ENCODE results near the gene CLPTM1L. TPM values are rescaled to one million over a fixed set of nuclear protein-coding genes. Genes with fewer than 3 reads are reported as not detected.
"Not testable (repeated sequence)": the region's sequence is repeated elsewhere in the genome, so short reads cannot be mapped to it uniquely, and the experiment has no call there.

Gene CLPTM1L
- total RNA-seq, 1 donor from 2014 or later = 357 TPM

DNA sequence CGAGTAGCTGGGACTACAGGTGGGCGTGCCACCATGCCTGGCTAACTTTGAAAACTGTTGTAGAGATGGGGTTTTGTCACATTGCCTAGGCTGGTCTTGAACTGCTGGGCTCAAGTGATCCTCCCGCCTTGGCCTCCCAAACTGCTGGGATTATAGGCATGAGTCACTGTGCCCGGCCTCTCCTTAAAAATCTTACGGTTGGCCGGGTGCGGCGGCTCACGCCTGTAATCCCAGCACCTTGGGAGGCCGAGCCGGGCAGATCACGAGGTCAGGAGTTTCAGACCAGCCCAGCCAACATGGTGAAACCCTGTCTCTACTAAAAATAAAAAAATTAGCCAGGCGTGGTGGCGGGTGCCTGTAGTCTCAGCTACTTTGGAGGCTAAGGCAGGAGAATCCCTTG, 2.2 kb downstream of the CLPTM1L start:
- not testable (repeated sequence) for DNase-seq (ENCODE audit: low read depth in 2 of 2)

DNA sequence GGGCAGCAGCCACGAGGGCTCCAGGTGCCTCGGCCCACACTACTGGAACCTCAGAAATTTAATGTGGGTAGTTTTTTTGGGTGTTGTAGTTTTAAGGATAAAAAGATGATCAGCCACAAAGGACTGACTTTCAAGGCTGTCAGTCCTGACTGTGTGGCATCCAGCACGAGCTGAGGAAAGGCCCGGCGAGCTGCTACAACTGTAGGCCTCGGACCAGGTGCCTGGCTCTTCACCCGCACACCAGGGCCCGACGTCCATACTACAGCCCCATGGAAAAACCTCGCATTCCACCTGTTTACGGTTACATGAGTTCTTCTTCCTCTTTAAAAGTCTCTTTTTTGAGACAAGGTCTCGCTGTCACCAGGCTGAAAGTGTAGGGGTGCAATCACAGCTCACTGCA, 2.6 kb downstream of the CLPTM1L start:
- no peak for DNase-seq (ENCODE audit: low read depth in 2 of 2)

- DNase-seq (ENCODE audit: low read depth in 2 of 2) = no peak
These were observed 3.0 kb downstream of the CLPTM1L start for GRCh38 chr5:1341863-1342262.

- not testable (repeated sequence) for DNase-seq (ENCODE audit: low read depth in 2 of 2)
These were observed 5.1 kb downstream of the CLPTM1L start for GRCh38 chr5:1339818-1340210.

- DNase-seq (ENCODE audit: low read depth in 2 of 2) = not testable (repeated sequence)
These were observed 5.6 kb downstream of the CLPTM1L start for GRCh38 chr5:1339139-1339817.

DNA sequence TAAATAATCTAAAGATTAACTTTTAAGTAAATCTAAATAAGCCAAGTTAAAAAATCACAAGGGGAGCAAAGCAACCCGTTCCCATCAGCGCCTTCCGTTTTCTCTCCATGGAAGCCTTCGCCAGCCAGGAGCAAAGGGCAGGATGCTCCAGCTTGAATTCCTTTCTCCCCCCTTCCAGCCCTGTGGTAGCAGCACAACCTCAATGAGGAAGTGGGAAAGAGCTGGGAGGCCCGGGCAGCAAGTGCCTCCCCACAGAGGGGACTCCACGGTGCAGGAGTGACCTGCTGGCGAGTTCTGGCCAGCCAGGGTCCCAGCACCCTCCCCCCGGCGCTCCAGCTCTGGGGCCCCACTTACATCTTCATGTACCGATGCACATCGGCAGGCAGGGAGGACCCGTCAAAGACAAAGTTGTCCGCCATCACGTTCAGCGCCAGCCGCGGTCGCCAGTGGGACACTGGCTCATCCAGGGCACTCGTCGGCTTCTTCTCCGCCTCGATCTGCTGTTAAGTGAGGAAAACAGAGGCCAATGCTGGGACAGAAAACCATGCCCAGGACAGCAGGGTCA, 6.3 kb downstream of the CLPTM1L start:
- no peak for DNase-seq (ENCODE audit: low read depth in 2 of 2)

DNA sequence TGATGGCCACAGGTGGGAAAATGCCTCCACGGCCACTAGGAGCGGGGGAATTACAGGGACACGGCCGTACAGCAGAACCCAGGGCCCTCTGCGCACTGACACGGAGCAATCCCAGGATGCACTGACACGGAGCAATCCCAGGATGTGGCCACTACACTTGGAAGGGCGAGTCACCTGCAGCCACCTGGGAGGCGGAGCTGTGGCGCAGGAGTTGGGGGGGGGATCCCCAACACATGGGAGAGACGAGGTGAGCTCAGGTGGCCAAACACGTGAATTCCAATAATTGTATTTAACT, 6.8 kb downstream of the CLPTM1L start:
- no peak for DNase-seq (ENCODE audit: low read depth in 2 of 2)

- no peak for DNase-seq (ENCODE audit: low read depth in 2 of 2)
These were observed 7.3 kb downstream of the CLPTM1L start for GRCh38 chr5:1337489-1338195.

DNA sequence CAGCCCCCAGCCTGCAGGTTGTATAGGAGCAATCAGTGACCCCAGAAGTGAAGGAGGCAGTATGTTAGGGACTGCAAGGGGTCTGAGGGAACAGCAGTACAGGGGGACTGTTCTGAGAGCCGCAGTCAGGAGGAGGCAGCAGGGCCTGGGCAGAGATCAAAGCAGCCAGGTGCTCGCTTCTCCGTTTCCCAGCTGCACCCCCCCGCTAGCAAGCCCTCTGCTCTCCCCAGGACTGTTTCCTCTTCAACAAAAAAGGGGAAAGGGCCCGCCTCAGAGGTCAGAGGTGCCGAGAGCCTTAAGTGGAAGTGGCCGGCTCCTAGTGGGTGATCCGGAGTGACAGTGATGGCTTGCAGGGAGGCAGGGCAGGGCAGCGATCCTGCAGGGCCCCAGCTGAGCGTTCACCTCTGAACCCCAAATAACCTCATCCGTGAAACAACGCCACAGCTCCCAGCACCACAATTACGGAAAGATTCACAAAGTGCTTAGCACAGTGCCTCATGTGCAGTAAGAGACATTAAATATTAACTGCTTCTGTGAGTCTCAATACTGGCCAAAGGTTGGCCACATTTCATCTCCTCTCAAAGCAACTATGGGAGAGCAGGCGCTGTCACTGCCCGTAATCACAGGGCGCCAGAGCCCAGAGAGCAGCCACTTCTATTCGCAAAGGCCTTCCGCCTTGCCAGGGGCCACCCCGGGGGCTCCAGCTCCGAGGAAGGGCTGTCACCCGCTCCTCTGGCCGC, 8.0 kb downstream of the CLPTM1L start:
- DNase-seq (ENCODE audit: low read depth in 2 of 2) = no peak

GRCh38 chr5:1336106-1336561, 8.8 kb downstream of the CLPTM1L start:
- no peak for DNase-seq (ENCODE audit: low read depth in 2 of 2)

GRCh38 chr5:1335540-1336095, 9.3 kb downstream of the CLPTM1L start:
- no peak for DNase-seq (ENCODE audit: low read depth in 2 of 2)

GRCh38 chr5:1334831-1335539, 9.9 kb downstream of the CLPTM1L start:
- no peak for DNase-seq (ENCODE audit: low read depth in 2 of 2)

GRCh38 chr5:1333986-1334385, 10.9 kb downstream of the CLPTM1L start:
- DNase-seq (ENCODE audit: low read depth in 2 of 2) = no peak

- DNase-seq (ENCODE audit: low read depth in 2 of 2) = not testable (repeated sequence)
These were observed 11.6 kb downstream of the CLPTM1L start for GRCh38 chr5:1333286-1333685.

DNA sequence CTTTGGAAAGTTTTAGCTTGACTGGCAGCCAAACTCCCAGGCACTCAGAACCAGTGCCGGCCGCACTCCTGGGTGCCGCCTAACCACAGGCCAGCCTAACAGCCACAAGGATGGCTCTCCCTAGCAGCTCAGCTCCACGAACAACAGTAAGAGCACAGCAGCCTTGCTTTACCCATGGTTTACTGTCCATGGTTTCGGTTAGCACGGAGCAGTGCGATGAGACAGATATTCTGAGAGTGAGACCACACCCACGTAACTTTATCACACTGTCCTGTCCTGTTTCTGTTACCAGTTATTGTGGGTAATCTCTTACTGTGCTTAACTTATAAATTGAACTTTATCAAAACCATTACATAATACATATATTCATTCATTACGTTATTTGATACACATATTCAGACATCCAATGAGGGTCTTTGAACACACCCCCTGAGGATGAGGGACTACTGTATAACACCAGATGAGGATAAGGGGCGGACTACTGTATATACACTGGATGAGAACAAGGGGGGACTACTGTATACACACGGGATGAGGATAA, 12.4 kb downstream of the CLPTM1L start:
- DNase-seq (ENCODE audit: low read depth in 2 of 2) = no peak

GRCh38 chr5:1331861-1332405, 13.0 kb downstream of the CLPTM1L start:
- DNase-seq (ENCODE audit: low read depth in 2 of 2) = no peak

- DNase-seq (ENCODE audit: low read depth in 2 of 2) = no peak
These were observed 13.8 kb downstream of the CLPTM1L start for GRCh38 chr5:1330847-1331831.

DNA sequence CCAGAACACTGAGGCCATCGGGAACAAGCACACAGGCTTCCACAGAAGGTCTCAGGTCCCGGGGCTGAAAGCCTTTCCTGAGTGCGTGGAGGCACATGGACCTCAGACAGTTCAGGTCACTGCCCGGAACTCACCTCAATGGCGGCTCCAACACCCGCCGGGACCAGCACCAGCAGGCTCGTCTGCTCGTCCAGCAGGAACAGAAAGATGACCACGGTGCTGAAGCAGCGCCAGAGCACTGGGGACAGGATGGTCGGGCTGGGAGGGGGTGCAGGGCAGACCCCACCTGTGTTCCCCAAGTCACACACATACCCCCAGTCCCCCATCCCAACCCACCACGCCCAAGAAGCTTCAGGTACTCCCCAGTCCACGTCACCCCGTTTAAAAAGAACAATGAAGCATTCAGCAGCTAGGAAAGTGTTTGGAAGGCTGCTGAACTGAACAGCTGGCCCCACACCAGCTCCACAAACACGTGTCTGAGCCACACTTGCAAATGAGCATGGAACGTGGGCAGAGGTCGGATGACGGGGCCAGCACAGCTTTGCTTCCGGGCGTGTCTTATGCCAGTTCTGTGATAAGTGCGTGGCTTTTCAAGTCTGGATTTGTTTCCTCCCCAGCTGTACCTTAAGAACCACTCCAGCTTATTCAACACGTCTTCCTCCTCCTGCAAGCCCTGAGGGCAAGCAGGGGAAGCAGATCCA, 14.6 kb downstream of the CLPTM1L start:
- DNase-seq (ENCODE audit: low read depth in 2 of 2) = no peak

- no peak for DNase-seq (ENCODE audit: low read depth in 2 of 2)
These were observed 15.8 kb downstream of the CLPTM1L start for GRCh38 chr5:1329111-1329579.
